ENCODE results near the gene LAMA2. TPM values are rescaled to one million over a fixed set of nuclear protein-coding genes. Genes with fewer than 3 reads are reported as not detected.

LAMA2 gene
- total and polyA plus RNA-seq, 2 experiments from 2014 or later, result 0.91 to 6.4 TPM

- H3K4me2 ChIP-seq, result no peak overlapping the region
- no peak overlapping the region for H3K4me3 Mint-ChIP-seq
- H3K4me1 ChIP-seq (ENCODE audit: insufficient read depth), result no peaks in the 10 kb centered on the region
- TF ChIP-seq CTCF (conservative IDR thresholded peaks at IDR 0.05; ENCODE audit: low read depth in 2 of 2) (no peak), ZNF331 (CRISPR knock-in tag; IDR thresholded peaks at IDR 0.05; ENCODE audit: low read depth) (no peak)
- no peak for ATAC-seq
- H3K79me2 ChIP-seq (replicated peaks; ENCODE audit: insufficient read depth), result no peaks in the 10 kb centered on the region
- H3K27me3 Mint-ChIP-seq (ENCODE audit: insufficient read depth, low read depth, poor library complexity), result no peaks in the 10 kb centered on the region
- H4K20me1 ChIP-seq (replicated peaks; ENCODE audit: insufficient read depth), result no peaks in the 10 kb centered on the region
- no peak overlapping the region for H3K27ac Mint-ChIP-seq
- H2AFZ ChIP-seq, result no peak overlapping the region
- no peaks in the 10 kb centered on the region for H3K9me2 ChIP-seq (ENCODE audit: insufficient read depth)
- H3K9me3 Mint-ChIP-seq, result no peaks in the 10 kb centered on the region; the same call in 2 of the 3 replicates
- no peaks in the 10 kb centered on the region for H3K27me3 ChIP-seq (ENCODE audit: insufficient read depth)
- no peaks in the 10 kb centered on the region for H3F3A ChIP-seq (replicated peaks; ENCODE audit: low read depth)
- peaks cover 6% of the 10 kb centered on the region; the same call in 2 of the 3 replicates for H3K4me1 Mint-ChIP-seq
- no peaks in the 10 kb centered on the region for H3K36me3 Mint-ChIP-seq (ENCODE audit: low read depth)
- H3K4me3 ChIP-seq, result no peak overlapping the region
- no peak for DNase-seq (ENCODE audit: low spot score)
- H3K27ac ChIP-seq (ENCODE audit: low read depth), result no peak overlapping the region
- no peaks in the 10 kb centered on the region for H3K36me3 ChIP-seq (ENCODE audit: insufficient read depth)
Observed at GRCh38 chr6:129309154-129309553, 426.2 kb downstream of the LAMA2 start.

DNA sequence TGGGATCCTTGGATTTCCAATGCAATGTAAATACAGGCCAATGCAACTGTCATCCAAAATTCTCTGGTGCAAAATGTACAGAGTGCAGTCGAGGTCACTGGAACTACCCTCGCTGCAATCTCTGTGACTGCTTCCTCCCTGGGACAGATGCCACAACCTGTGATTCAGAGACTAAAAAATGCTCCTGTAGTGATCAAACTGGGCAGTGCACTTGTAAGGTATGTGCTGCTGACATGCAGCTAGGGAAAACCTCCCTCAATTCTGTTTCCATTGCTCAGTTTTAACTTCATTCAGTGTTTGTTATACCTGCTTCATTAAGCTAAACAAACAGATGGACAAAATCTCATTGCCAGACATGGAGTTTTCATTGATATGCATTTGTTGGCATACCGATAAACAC is 429.9 kb downstream of the LAMA2 start:
- Histone ChIP-seq H3K4me2 (no peak overlapping the region), H3K36me3 (ENCODE audit: insufficient read depth) (no peaks in the 10 kb centered on the region), H3K9me2 (ENCODE audit: insufficient read depth) (no peaks in the 10 kb centered on the region), H3K79me2 (replicated peaks; ENCODE audit: insufficient read depth) (no peaks in the 10 kb centered on the region), H2AFZ (no peak overlapping the region), H3F3A (replicated peaks; ENCODE audit: low read depth) (no peaks in the 10 kb centered on the region), H3K27me3 (ENCODE audit: insufficient read depth) (no peaks in the 10 kb centered on the region), H4K20me1 (replicated peaks; ENCODE audit: insufficient read depth) (no peaks in the 10 kb centered on the region), H3K4me3 (no peak overlapping the region), H3K27ac (ENCODE audit: low read depth) (no peak overlapping the region), H3K4me1 (ENCODE audit: insufficient read depth) (peaks cover 12% of the 10 kb centered on the region)
- H3K36me3 Mint-ChIP-seq (ENCODE audit: low read depth), result peaks cover 14% of the 10 kb centered on the region; the same call in 2 of the 3 replicates
- H3K27ac Mint-ChIP-seq, result peak overlapping the region; percentile 46; the same call in 1 of the 2 replicates
- H3K27me3 Mint-ChIP-seq (ENCODE audit: insufficient read depth, low read depth, poor library complexity), result no peaks in the 10 kb centered on the region
- ATAC-seq (no peak), DNase-seq (ENCODE audit: low spot score) (no peak)
- no peak for TF ChIP-seq CTCF (conservative IDR thresholded peaks at IDR 0.05; ENCODE audit: low read depth in 2 of 2)
- no peak for TF ChIP-seq ZNF114 (CRISPR knock-in tag; IDR thresholded peaks at IDR 0.05)
- TF ChIP-seq EZH2 (IDR thresholded peaks at IDR 0.05; ENCODE audit: low read depth, unreplicated experiment), result no peak
- TF ChIP-seq EZH2phosphoT487 (IDR thresholded peaks at IDR 0.05; ENCODE audit: unreplicated experiment), result no peak
- TF ChIP-seq, protein P1, sequence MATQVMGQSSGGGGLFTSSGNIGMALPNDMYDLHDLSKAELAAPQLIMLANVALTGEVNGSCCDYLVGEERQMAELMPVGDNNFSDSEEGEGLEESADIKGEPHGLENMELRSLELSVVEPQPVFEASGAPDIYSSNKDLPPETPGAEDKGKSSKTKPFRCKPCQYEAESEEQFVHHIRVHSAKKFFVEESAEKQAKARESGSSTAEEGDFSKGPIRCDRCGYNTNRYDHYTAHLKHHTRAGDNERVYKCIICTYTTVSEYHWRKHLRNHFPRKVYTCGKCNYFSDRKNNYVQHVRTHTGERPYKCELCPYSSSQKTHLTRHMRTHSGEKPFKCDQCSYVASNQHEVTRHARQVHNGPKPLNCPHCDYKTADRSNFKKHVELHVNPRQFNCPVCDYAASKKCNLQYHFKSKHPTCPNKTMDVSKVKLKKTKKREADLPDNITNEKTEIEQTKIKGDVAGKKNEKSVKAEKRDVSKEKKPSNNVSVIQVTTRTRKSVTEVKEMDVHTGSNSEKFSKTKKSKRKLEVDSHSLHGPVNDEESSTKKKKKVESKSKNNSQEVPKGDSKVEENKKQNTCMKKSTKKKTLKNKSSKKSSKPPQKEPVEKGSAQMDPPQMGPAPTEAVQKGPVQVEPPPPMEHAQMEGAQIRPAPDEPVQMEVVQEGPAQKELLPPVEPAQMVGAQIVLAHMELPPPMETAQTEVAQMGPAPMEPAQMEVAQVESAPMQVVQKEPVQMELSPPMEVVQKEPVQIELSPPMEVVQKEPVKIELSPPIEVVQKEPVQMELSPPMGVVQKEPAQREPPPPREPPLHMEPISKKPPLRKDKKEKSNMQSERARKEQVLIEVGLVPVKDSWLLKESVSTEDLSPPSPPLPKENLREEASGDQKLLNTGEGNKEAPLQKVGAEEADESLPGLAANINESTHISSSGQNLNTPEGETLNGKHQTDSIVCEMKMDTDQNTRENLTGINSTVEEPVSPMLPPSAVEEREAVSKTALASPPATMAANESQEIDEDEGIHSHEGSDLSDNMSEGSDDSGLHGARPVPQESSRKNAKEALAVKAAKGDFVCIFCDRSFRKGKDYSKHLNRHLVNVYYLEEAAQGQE (IDR thresholded peaks at IDR 0.05; ENCODE audit: unreplicated experiment), result no peak
- TF ChIP-seq POLR2AphosphoS5 (IDR thresholded peaks at IDR 0.05; ENCODE audit: low read depth), result no peak
- no peak for TF ChIP-seq JUNB (IDR thresholded peaks at IDR 0.05; ENCODE audit: unreplicated experiment)
- H3K4me3 Mint-ChIP-seq, result no peak overlapping the region
- peaks cover 11% of the 10 kb centered on the region; the same call in 2 of the 3 replicates for H3K9me3 Mint-ChIP-seq
- H3K4me1 Mint-ChIP-seq, result peaks cover 14% of the 10 kb centered on the region
